CD4-positive, alpha-beta T cell treated with Interleukin-2 at 100 ng/mL for 4 hours (primary cell): ENCODE results near the gene ZNF544.
A peak's percentile ranks its signal among the peaks of the same experiment; 100 is the strongest.
"Not testable (repeated sequence)": the region's sequence is repeated elsewhere in the genome, so short reads cannot be mapped to it uniquely, and the experiment has no call there.

ENCODE experiments used
- DNase-seq: peaks from one replicate; pipeline ENCODE4 v3.0.0-alpha.2; 2020; ENCODE audit warnings: low spot score

The ZNF544 gene

DNA sequence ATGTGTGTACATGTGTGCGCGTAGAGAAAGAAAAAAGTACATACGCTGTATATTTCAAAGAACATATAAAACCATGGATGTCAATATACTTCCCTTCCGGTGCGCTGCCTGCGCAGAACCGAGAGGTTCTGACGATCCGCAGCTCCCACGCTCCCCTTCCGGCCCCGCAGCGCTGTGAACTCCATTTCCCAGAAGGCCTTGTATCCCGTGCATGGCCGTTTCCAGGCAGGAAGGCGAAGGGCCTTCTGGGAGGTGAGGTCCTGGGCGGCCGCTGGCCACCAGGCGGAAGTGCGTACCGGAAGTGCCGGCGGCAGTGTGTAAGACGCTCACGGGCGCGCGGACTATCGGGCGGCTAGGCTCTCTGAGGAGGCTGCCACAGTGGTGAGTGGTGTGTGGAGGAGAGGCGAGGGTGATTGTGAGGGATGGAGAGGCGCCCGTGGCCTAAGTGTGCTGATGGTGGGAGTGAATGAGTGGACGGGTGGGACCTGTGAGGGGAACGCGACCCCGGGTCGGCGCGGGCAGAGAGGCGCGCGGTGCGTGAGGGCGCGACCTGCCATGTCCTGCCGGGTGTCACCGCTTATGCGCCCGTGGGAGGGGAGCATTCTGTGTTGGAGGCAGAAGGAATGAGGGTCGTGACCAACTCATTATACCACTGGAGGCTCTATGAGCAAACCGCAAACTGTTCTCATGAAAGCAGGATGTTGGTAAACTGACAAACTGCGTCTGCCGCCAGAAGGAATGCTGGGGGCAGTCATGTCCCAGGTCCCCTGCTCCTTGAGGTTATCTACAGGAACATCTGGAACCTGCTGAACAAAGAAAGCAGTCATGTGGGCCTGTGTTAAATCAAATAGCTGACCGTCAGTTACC lies 76.6 kb downstream of the ZNF544 start, which contains the start of gene ERVK3-1:
ERVK3-1 (plus strand) TSS at position 313 of the 867 bp plus-strand sequence. CDS start 6,792 bp downstream, outside the sequence.
- peak; percentile 95 for DNase-seq

DNA sequence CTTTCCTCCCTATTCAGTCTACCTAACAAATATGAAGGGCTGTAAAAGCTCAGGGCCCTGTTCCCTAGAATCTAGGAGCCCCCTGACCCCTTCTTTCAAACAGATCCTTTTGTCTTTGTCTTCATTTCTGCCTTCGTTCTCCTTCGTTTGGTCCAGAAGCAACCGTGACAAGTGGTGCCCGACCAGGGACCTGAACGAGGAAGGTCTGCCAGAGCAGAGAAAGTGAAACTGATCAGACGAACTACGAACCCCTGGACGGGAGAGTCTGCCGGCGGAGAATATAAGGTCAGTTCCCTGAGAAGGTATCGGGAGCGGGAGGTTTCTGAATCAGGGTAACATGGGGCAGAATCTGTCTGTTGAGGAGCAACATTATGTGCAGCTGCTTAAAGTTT lies 77.2 kb downstream of the ZNF544 start:
- peak; percentile 6 for DNase-seq

DNA sequence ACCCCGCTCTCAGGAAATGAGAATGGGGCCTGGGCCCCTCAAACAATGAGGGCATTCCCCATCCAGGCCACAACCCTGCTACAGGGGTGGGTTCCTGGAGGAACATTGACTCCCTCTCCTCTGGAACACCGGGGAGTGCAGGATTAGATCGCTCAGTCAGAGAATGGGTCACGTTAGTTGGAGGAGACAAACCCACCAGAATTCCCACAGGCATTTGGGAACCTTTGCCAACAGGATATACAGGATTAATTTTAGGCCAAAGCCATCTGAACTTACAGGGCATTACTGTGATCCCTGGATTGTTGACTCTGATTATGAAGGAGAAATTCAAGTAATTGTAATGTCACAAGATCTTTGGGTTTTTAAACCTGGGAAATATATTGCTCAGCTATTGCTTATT lies 79.0 kb downstream of the ZNF544 start:
- no peak for DNase-seq

DNA sequence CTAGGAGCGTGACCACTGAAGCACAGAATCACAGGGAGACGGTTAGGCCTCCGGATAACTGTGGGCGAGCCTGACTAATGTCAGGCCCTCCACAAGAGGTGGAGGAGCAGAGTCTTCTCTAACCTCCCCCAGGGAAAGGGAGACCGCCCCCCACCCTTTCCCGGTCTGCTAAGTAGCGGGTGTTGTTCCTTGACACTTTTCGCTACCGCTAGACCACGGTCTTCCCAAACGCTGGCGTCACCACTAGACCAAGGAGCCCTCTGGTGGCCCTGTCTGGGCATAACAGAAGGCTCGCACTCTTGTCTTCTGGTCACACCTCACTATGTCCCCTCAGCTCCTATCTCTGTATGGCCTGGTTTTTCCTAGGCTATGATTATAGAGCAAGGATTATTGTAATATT lies 82.0 kb downstream of the ZNF544 start:
- DNase-seq: not testable (repeated sequence)

DNA sequence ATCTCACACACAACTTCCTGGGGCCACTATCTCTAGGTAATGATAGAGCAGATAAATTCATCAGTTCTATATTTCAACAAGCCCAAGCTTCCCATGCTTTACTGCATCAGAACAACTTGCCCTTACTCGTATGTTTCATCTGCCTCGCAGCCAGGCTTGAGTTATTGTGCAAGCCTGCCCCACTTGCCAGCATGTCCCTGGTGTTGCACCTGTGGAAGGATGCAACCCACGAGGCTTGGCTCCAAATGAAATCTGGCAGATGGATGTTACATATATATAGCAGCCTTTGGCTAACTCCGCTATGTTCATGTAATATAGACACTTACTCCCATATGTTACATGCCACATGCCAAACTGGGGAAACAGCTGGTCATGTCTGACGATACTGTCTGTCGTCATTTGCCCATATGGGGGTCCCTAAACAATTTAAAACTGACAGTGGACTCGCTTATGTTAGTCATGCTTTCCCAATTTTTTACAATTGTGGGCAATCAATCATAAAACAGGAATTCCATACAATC lies 82.7 kb downstream of the ZNF544 start:
- no peak for DNase-seq
